GM23248 (cell line): Measurements from ENCODE around the gene NID2. TPM values are rescaled to one million over a fixed set of nuclear protein-coding genes. Genes with fewer than 3 reads are reported as not detected.
A peak's percentile ranks its signal among the peaks of the same experiment; 100 is the strongest.

Source experiments
- DNase-seq: peaks from one replicate; pipeline ENCODE4 v3.0.0-alpha.2; 2015
- H2AFZ ChIP-seq: fragments of 200-600 bp; sonication (generic); 2 replicates; pipeline ENCODE4 v1.6.1; 2016; ENCODE audit warnings: antibody characterized with exemption
- H3F3A ChIP-seq: fragments of 200-600 bp; sonication (generic); 2 replicates; pipeline ENCODE4 v1.6.1; 2016; ENCODE audit warnings: mild to moderate bottlenecking, antibody characterized with exemption, mixed run types; ENCODE audit not compliant: insufficient read depth
- H3K27ac ChIP-seq: fragments of 200-600 bp; sonication (generic); 2 replicates; pipeline ENCODE4 v1.5.1; 2016; ENCODE audit warnings: mild to moderate bottlenecking
- H3K27me3 ChIP-seq: fragments of 200-600 bp; sonication (generic); replicated peaks from 2 replicates; pipeline ENCODE4 v1.6.1; 2016; ENCODE audit warnings: mild to moderate bottlenecking; ENCODE audit not compliant: insufficient read depth
- H3K36me3 ChIP-seq: fragments of 200-600 bp; sonication (generic); 2 replicates; pipeline ENCODE4 v1.6.1; 2016; ENCODE audit warnings: low read depth, mild to moderate bottlenecking
- H3K4me1 ChIP-seq: fragments of 200-600 bp; sonication (generic); 2 replicates; pipeline ENCODE4 v1.6.1; 2016; ENCODE audit warnings: mild to moderate bottlenecking; ENCODE audit not compliant: insufficient read depth
- H3K4me2 ChIP-seq: fragments of 200-600 bp; sonication (generic); one replicate; pipeline ENCODE4 v1.6.1; 2016; ENCODE audit warnings: mild to moderate bottlenecking; ENCODE audit not compliant: unreplicated experiment
- H3K4me3 ChIP-seq: fragments of 200-600 bp; sonication (generic); 2 replicates; pipeline ENCODE4 v1.5.1; 2016; ENCODE audit warnings: mild to moderate bottlenecking
- H3K79me2 ChIP-seq: fragments of 200-600 bp; sonication (generic); 2 replicates; pipeline ENCODE4 v1.6.1; 2016; ENCODE audit warnings: mild to moderate bottlenecking; ENCODE audit not compliant: insufficient read depth
- H3K9ac ChIP-seq: fragments of 200-600 bp; sonication (generic); 2 replicates; pipeline ENCODE4 v1.6.1; 2016; ENCODE audit warnings: mild to moderate bottlenecking
- H3K9me2 ChIP-seq: fragments of 200-600 bp; sonication (generic); 2 replicates; pipeline ENCODE4 v1.6.1; 2016; ENCODE audit warnings: mixed run types, mild to moderate bottlenecking, moderate library complexity; ENCODE audit not compliant: insufficient read depth
- H3K9me3 ChIP-seq: fragments of 200-600 bp; sonication (generic); one replicate; pipeline ENCODE4 v1.6.1; 2017; ENCODE audit warnings: low read depth
- H4K20me1 ChIP-seq: fragments of 200-600 bp; sonication (generic); 2 replicates; pipeline ENCODE4 v1.6.0; 2016; ENCODE audit not compliant: insufficient read depth
- EZH2 ChIP-seq: fragments of 200-600 bp; sonication (generic); IDR thresholded peaks from 2 replicates; pipeline ENCODE4 v1.6.1; 2018; ENCODE audit warnings: antibody characterized with exemption, mild to moderate bottlenecking; ENCODE audit not compliant: insufficient read depth, poor library complexity, severe bottlenecking
- EZH2phosphoT487 ChIP-seq: fragments of 200-600 bp; sonication (generic); IDR thresholded peaks from 2 replicates; pipeline ENCODE4 v1.6.1; 2018; ENCODE audit warnings: antibody characterized with exemption, moderate library complexity, mild to moderate bottlenecking, low read depth; ENCODE audit not compliant: insufficient read depth
- WGBS, 2 experiments: methylation state at CpG; one replicate each; pipeline ENCODE4 v1.1.6; 2015 to 2017; ENCODE audit warnings: low lambda C conversion rate in 2 of 2, low coverage in 1 of 2; ENCODE audit errors: missing lambda C conversion rate in 2 of 2; 5-methylcytosine and 5-hydroxymethylcytosine counted together
- in situ Hi-C: fragments of 300-500 bp; cut with MboI; formaldehyde crosslinking; loops from 2 replicates; pipeline ENCODE4 v1.15.0; 2020
- polyA plus RNA-seq: library from polyadenylated mRNA; unstranded; fragments of >200 nt; fragmentation: Nextera tagmentation; extraction: Ambion mirVana; gene quantifications from 2 replicates; pipeline ENCODE4 v1.2.1, GENCODE V29; 2016
- total RNA-seq: library from RNA; depleted of rRNA; stranded (reverse); fragments of >200 nt; shearing (Covaris generic); gene quantifications from 2 replicates; pipeline ENCODE4 v1.2.3, GENCODE V29; 2014

The NID2 gene
- total and polyA plus RNA-seq, 2 experiments from 2014 or later, result 39.8 to 59.8 TPM

DNA sequence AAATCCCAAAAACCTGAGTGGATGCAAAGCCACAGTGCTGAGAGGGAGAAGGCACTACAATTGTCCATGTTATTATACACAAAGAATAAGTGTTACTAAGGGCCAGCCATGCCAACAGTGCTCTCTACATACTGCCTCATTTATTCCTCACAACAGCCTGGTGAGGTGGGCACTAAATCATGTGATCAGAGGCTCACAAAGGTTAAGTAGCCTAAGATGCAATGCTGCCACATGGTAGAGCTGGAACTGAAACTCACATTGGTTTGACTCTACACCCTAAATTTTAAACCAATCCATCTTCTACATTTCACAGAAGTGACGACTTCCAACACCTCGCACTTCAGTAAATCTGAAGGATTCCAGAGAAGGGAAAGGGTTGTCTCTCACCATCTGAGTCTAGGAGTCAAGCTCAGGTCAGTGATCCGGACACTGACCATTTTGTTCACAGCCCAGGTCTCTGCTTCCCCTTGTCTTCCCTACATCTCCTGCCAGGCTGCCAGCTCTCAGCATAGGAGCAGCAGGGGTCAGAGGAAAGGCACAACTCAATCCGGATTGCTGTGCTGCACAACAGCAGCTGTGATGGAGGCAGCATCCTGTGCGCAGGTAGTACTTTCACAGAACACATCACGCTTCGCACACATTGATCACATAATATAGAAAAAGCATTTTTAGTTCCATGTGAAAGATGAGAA, 29.6 kb downstream of the NID2 start:
- Histone ChIP-seq H3K9me2 (no peaks in the 10 kb centered on the region), H3K9me3 (no peaks in the 10 kb centered on the region), H3K4me1 (peaks cover under 1% of the 10 kb centered on the region; the same call in 1 of the 2 replicates), H3K79me2 (peaks cover 16% of the 10 kb centered on the region), H3K27ac (no peak overlapping the region), H3K4me3 (no peak overlapping the region), H3F3A (peaks cover 8% of the 10 kb centered on the region), H3K9ac (no peak overlapping the region), H3K36me3 (peaks cover 16% of the 10 kb centered on the region), H3K4me2 (no peak overlapping the region), H3K27me3 (no peaks in the 10 kb centered on the region), H2AFZ (no peak overlapping the region), H4K20me1 (no peaks in the 10 kb centered on the region)
- TF ChIP-seq EZH2phosphoT487 (no peak), EZH2 (no peak)
- 76 to 78% methylated on average over 7 of the region's 7 CpGs for WGBS, 2 experiments
- in situ Hi-C loops, result no loop called here
- no peak for DNase-seq

- 0 to 1% methylated on average over 10 of the region's 10 CpGs for WGBS, 2 experiments
- TF ChIP-seq EZH2phosphoT487, result no peak
- H3K9me2 ChIP-seq, result no peaks in the 10 kb centered on the region
- no peaks in the 10 kb centered on the region for H3K79me2 ChIP-seq
- H3K9me3 ChIP-seq, result no peaks in the 10 kb centered on the region
- peak overlapping the region; percentile 37 for H2AFZ ChIP-seq
- peak overlapping the region; percentile 50 for H3K4me3 ChIP-seq
- H3F3A ChIP-seq, result peaks cover 48% of the 10 kb centered on the region
- peaks cover 43% of the 10 kb centered on the region for H3K4me1 ChIP-seq
- H3K27me3 ChIP-seq, result no peaks in the 10 kb centered on the region
- peak; percentile 87 for DNase-seq
- in situ Hi-C loops, result no loop called here
- H3K9ac ChIP-seq, result peak overlapping the region; percentile 80
- peaks cover 12% of the 10 kb centered on the region for H3K36me3 ChIP-seq
- H4K20me1 ChIP-seq, result no peaks in the 10 kb centered on the region
- H3K4me2 ChIP-seq, result peak overlapping the region; percentile 73
- H3K27ac ChIP-seq, result peak overlapping the region; percentile 98
Measured at GRCh38 chr14:52033101-52033642, 35.7 kb downstream of the NID2 start.

GRCh38 chr14:52032204-52032801, 36.6 kb downstream of the NID2 start:
- Histone ChIP-seq H3K9me3 (no peaks in the 10 kb centered on the region), H3K27me3 (no peaks in the 10 kb centered on the region), H3K9ac (peak overlapping the region; percentile 80), H3K4me3 (peak overlapping the region; percentile 50), H3K9me2 (no peaks in the 10 kb centered on the region), H3F3A (peaks cover 48% of the 10 kb centered on the region), H2AFZ (no peak overlapping the region), H3K4me2 (peak overlapping the region; percentile 73), H4K20me1 (no peaks in the 10 kb centered on the region), H3K79me2 (no peaks in the 10 kb centered on the region), H3K4me1 (peaks cover 43% of the 10 kb centered on the region), H3K36me3 (peaks cover 9% of the 10 kb centered on the region), H3K27ac (peak overlapping the region; percentile 98)
- peak; percentile 70 for DNase-seq
- TF ChIP-seq EZH2phosphoT487 (no peak), EZH2 (no peak)
- 0 to 3% methylated on average over 7 of the region's 7 CpGs for WGBS, 2 experiments
- in situ Hi-C loops, result no loop called here

- no peak overlapping the region for H2AFZ ChIP-seq
- TF ChIP-seq EZH2, result no peak
- peaks cover 43% of the 10 kb centered on the region for H3K4me1 ChIP-seq
- peak; percentile 98 for DNase-seq
- peak overlapping the region; percentile 98 for H3K27ac ChIP-seq
- H3F3A ChIP-seq, result peaks cover 48% of the 10 kb centered on the region
- no peaks in the 10 kb centered on the region for H3K27me3 ChIP-seq
- peak overlapping the region; percentile 50 for H3K4me3 ChIP-seq
- H3K9me2 ChIP-seq, result no peaks in the 10 kb centered on the region
- H3K79me2 ChIP-seq, result no peaks in the 10 kb centered on the region
- H3K9ac ChIP-seq, result peak overlapping the region; percentile 80
- no peaks in the 10 kb centered on the region for H3K9me3 ChIP-seq
- in situ Hi-C loops, result no loop called here
- peak overlapping the region; percentile 73 for H3K4me2 ChIP-seq
- no peaks in the 10 kb centered on the region for H4K20me1 ChIP-seq
- WGBS, 2 experiments, result 0 to 2% methylated on average over 3 of the region's 3 CpGs
- peaks cover 4% of the 10 kb centered on the region; the same call in 1 of the 2 replicates for H3K36me3 ChIP-seq
Measured at GRCh38 chr14:52031781-52032180, 37.1 kb downstream of the NID2 start.
